WTC11 (cell line): ENCODE measurements around the gene CELSR3.

ENCODE experiments used
- CTCF ChIP-seq: fragments of 200-600 bp; IDR thresholded peaks from 2 replicates; pipeline ENCODE4 v1.8.0; 2022; ENCODE audit warnings: antibody characterized with exemption
- SMAD4 ChIP-seq: sonication (generic); formaldehyde crosslinking; IDR thresholded peaks from 2 replicates; pipeline ENCODE4 v1.8.0; 2022; ENCODE audit warnings: mild to moderate bottlenecking, missing genetic modification reagents
- SP1 ChIP-seq: sonication (generic); formaldehyde crosslinking; conservative IDR thresholded peaks from 2 replicates; pipeline ENCODE4 v1.8.1; 2022; ENCODE audit warnings: missing genetic modification reagents
- TF ChIP-seq, protein P1 (sequence below): sonication (generic); formaldehyde crosslinking; IDR thresholded peaks from 2 replicates; pipeline ENCODE4 v1.8.1; 2023; ENCODE audit warnings: mild to moderate bottlenecking, moderate library complexity, missing genetic modification reagents
- TF ChIP-seq, protein P2 (sequence below): sonication (generic); formaldehyde crosslinking; IDR thresholded peaks from 2 replicates; pipeline ENCODE4 v1.8.1; 2022; ENCODE audit warnings: low read depth, missing genetic modification reagents, borderline replicate concordance

DNA sequence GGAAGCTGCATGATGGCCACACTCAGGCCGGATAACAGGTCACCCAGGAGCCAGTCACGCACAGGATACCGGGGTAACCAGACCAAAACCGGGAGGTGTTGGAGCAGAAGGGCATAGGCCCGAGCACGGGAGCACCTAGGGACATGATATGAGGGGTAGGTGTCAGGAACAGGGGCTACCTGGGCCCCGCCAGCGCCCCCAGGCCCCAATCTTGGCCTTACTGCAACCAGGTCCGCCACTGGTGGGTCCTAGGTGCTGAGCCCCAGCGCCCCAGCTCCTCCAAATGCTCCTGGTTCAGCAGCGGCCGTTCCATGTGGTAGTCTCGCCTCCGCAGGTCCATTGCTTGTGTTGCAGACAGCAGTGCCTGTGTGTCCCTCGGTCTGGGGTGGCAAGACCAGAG, 29.4 kb downstream of the CELSR3 start:
- TF ChIP-seq CTCF = no peak
- TF ChIP-seq, protein P1, sequence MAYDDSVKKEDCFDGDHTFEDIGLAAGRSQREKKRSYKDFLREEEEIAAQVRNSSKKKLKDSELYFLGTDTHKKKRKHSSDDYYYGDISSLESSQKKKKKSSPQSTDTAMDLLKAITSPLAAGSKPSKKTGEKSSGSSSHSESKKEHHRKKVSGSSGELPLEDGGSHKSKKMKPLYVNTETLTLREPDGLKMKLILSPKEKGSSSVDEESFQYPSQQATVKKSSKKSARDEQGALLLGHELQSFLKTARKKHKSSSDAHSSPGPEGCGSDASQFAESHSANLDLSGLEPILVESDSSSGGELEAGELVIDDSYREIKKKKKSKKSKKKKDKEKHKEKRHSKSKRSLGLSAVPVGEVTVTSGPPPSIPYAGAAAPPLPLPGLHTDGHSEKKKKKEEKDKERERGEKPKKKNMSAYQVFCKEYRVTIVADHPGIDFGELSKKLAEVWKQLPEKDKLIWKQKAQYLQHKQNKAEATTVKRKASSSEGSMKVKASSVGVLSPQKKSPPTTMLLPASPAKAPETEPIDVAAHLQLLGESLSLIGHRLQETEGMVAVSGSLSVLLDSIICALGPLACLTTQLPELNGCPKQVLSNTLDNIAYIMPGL (CRISPR knock-in tag) = no peak
- TF ChIP-seq SMAD4 = no peak
- TF ChIP-seq, protein P2, sequence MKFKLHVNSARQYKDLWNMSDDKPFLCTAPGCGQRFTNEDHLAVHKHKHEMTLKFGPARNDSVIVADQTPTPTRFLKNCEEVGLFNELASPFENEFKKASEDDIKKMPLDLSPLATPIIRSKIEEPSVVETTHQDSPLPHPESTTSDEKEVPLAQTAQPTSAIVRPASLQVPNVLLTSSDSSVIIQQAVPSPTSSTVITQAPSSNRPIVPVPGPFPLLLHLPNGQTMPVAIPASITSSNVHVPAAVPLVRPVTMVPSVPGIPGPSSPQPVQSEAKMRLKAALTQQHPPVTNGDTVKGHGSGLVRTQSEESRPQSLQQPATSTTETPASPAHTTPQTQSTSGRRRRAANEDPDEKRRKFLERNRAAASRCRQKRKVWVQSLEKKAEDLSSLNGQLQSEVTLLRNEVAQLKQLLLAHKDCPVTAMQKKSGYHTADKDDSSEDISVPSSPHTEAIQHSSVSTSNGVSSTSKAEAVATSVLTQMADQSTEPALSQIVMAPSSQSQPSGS (CRISPR knock-in tag) = no peak
- TF ChIP-seq SP1 = no peak
